SIG-M5 treated with dmso at 0.1 percent for 504 hours (cell line): ENCODE measurements around the gene ABHD2.
"Not testable (repeated sequence)": the region's sequence is repeated elsewhere in the genome, so short reads cannot be mapped to it uniquely, and the experiment has no call there.

Experiments
- DNase-seq: peaks from one replicate; lab custom pipeline; 2025; ENCODE audit not compliant: unreplicated experiment; lab: John Stamatoyannopoulos, UW

The ABHD2 gene

GRCh38 chr15:89119489-89120478 is 31.5 kb downstream of the ABHD2 start:
- DNase-seq: peak; percentile 49

GRCh38 chr15:89120479-89121000 is 32.3 kb downstream of the ABHD2 start:
- not testable (repeated sequence) for DNase-seq

- peak; percentile 21 for DNase-seq
Observed at GRCh38 chr15:89121414-89121813, 33.2 kb downstream of the ABHD2 start.

GRCh38 chr15:89122505-89123180 is 34.4 kb downstream of the ABHD2 start:
- no peak for DNase-seq

- no peak for DNase-seq
Observed at GRCh38 chr15:89123181-89123525, 34.9 kb downstream of the ABHD2 start.

GRCh38 chr15:89125088-89125826 is 37.0 kb downstream of the ABHD2 start:
- DNase-seq: no peak

GRCh38 chr15:89126009-89126408 is 37.8 kb downstream of the ABHD2 start:
- no peak for DNase-seq

GRCh38 chr15:89127054-89127702 is 38.9 kb downstream of the ABHD2 start:
- DNase-seq: no peak

- peak; percentile 62 for DNase-seq
Observed at GRCh38 chr15:89128320-89129122, 40.3 kb downstream of the ABHD2 start.

GRCh38 chr15:89129123-89129815 is 41.0 kb downstream of the ABHD2 start:
- no peak for DNase-seq

- no peak for DNase-seq
Observed at GRCh38 chr15:89129816-89130134, 41.5 kb downstream of the ABHD2 start.

GRCh38 chr15:89130201-89130600 is 41.9 kb downstream of the ABHD2 start:
- no peak for DNase-seq

GRCh38 chr15:89131731-89132130 is 43.5 kb downstream of the ABHD2 start:
- DNase-seq: no peak

- peak; percentile 60 for DNase-seq
Observed at GRCh38 chr15:89132611-89133507, 44.6 kb downstream of the ABHD2 start.

- DNase-seq: not testable (repeated sequence)
Observed at GRCh38 chr15:89135387-89136077, 47.3 kb downstream of the ABHD2 start.

GRCh38 chr15:89136078-89136806 is 48.0 kb downstream of the ABHD2 start:
- DNase-seq: no peak
